Measurements from ENCODE around the gene RICTOR.
"Not testable (repeated sequence)": the region's sequence is repeated elsewhere in the genome, so short reads cannot be mapped to it uniquely, and the experiment has no call there.

The RICTOR gene

GRCh38 chr5:39055027-39055767 lies 19.0 kb downstream of the RICTOR start:
- DNase-seq, result no peak

GRCh38 chr5:39053189-39053588 lies 21.0 kb downstream of the RICTOR start:
- DNase-seq, result no peak

GRCh38 chr5:39052141-39052540 lies 22.1 kb downstream of the RICTOR start:
- no peak for DNase-seq

GRCh38 chr5:39049315-39049714 lies 24.9 kb downstream of the RICTOR start:
- no peak for DNase-seq

GRCh38 chr5:39040875-39041274 lies 33.3 kb downstream of the RICTOR start:
- DNase-seq, result no peak

GRCh38 chr5:39034493-39034892 lies 39.7 kb downstream of the RICTOR start:
- DNase-seq, result not testable (repeated sequence)

GRCh38 chr5:39031041-39031440 lies 43.2 kb downstream of the RICTOR start:
- no peak for DNase-seq

GRCh38 chr5:39025456-39025855 lies 48.7 kb downstream of the RICTOR start:
- DNase-seq, result no peak

- no peak for DNase-seq
These were observed 49.3 kb downstream of the RICTOR start for GRCh38 chr5:39024884-39025283.

- no peak for DNase-seq
These were observed 50.2 kb downstream of the RICTOR start for GRCh38 chr5:39024005-39024404.

- no peak for DNase-seq
These were observed 51.1 kb downstream of the RICTOR start for GRCh38 chr5:39023121-39023520.

GRCh38 chr5:39022151-39022550 lies 52.0 kb downstream of the RICTOR start:
- DNase-seq, result no peak

GRCh38 chr5:39021413-39021812 lies 52.8 kb downstream of the RICTOR start:
- no peak for DNase-seq

- DNase-seq, result no peak
These were observed 53.7 kb downstream of the RICTOR start for GRCh38 chr5:39020458-39020857.

GRCh38 chr5:39019254-39019653 lies 54.9 kb downstream of the RICTOR start:
- no peak for DNase-seq

- DNase-seq, result no peak
These were observed 56.7 kb downstream of the RICTOR start for GRCh38 chr5:39017504-39017903.

- DNase-seq, result no peak
These were observed 57.5 kb downstream of the RICTOR start for GRCh38 chr5:39016587-39017275.

- DNase-seq, result no peak
These were observed 58.2 kb downstream of the RICTOR start for GRCh38 chr5:39015743-39016586.

- DNase-seq, result no peak
These were observed 59.6 kb downstream of the RICTOR start for GRCh38 chr5:39014561-39014960.

GRCh38 chr5:39013938-39014337 lies 60.3 kb downstream of the RICTOR start:
- no peak for DNase-seq

- not testable (repeated sequence) for DNase-seq
These were observed 63.2 kb downstream of the RICTOR start for GRCh38 chr5:39010958-39011357.

GRCh38 chr5:39009981-39010380 lies 64.2 kb downstream of the RICTOR start:
- DNase-seq, result no peak

- DNase-seq, result no peak
These were observed 64.9 kb downstream of the RICTOR start for GRCh38 chr5:39009280-39009679.

- no peak for DNase-seq
These were observed 67.5 kb downstream of the RICTOR start for GRCh38 chr5:39006650-39007049.
